ENCODE data around the gene KCTD19. TPM values are rescaled to one million over a fixed set of nuclear protein-coding genes. Genes with fewer than 3 reads are reported as not detected.

KCTD19 gene
- total RNA-seq, 1 experiment from 2014 or later, result 1.1 TPM

- Mint-ChIP-seq H3K4me3 (no peak overlapping the region), H3K9me3 (no peaks in the 10 kb centered on the region), H3K27me3 (ENCODE audit: low read depth) (peaks cover 9% of the 10 kb centered on the region), H3K36me3 (no peaks in the 10 kb centered on the region), H3K27ac (no peak overlapping the region), H3K4me1 (no peaks in the 10 kb centered on the region)
- ChIA-PET POLR2A (interaction anchor here (0.6 to 1.3 kb wide), 4 partner anchors 18 to 147 kb away, joined by 3 to 6 read pairs (median 4); no protein-coding TSS in a partner anchor), CTCF (interaction anchor here (0.5 to 4.0 kb wide), 77 partner anchors 11 to 850 kb away, joined by 3 to 92 read pairs (median 4); partner anchors contain the start of genes ATP6V0D1, CES3, ELMO3 and EXOC3L1)
- ATAC-seq (peak; percentile 94), DNase-seq (ENCODE audit: low spot score) (peak; percentile 84)
- TF ChIP-seq ZNF423 (CRISPR knock-in tag; IDR thresholded peaks at IDR 0.05) (peak; percentile 65; the same call in 1 of the 2 replicates), JUN (CRISPR knock-in tag; IDR thresholded peaks at IDR 0.05) (no peak), E2F4 (CRISPR knock-in tag; IDR thresholded peaks at IDR 0.05; ENCODE audit: borderline replicate concordance, low read depth) (no peak), CTCF (IDR thresholded peaks at IDR 0.05) (peak; percentile 58), TCF7 (CRISPR knock-in tag; IDR thresholded peaks at IDR 0.05; ENCODE audit: low read depth) (no peak), SP1 (CRISPR knock-in tag; conservative IDR thresholded peaks at IDR 0.05) (no peak), KAT7 (CRISPR knock-in tag; IDR thresholded peaks at IDR 0.05; ENCODE audit: borderline replicate concordance) (no peak), EMX1 (CRISPR knock-in tag; IDR thresholded peaks at IDR 0.05) (no peak), PRDM15 (CRISPR knock-in tag; IDR thresholded peaks at IDR 0.05) (no peak), ATF1 (CRISPR knock-in tag; IDR thresholded peaks at IDR 0.05) (no peak), NR3C1 (CRISPR knock-in tag; conservative IDR thresholded peaks at IDR 0.05; ENCODE audit: low read depth) (no peak), MXD4 (CRISPR knock-in tag; IDR thresholded peaks at IDR 0.05; ENCODE audit: borderline replicate concordance) (no peak), FOXJ3 (CRISPR knock-in tag; IDR thresholded peaks at IDR 0.05; ENCODE audit: borderline replicate concordance) (no peak)
These were observed 41.6 kb downstream of the KCTD19 start for GRCh38 chr16:67284699-67285646.

GRCh38 chr16:67283826-67284555, 42.5 kb downstream of the KCTD19 start:
- no peak overlapping the region for H3K27ac Mint-ChIP-seq
- ATAC-seq, result no peak
- ChIA-PET POLR2A (interaction anchor here (0.7 to 1.3 kb wide), 3 partner anchors 36 to 116 kb away, joined by 3 to 4 read pairs (median 3); no protein-coding TSS in a partner anchor), CTCF (interaction anchor here (0.5 to 4.0 kb wide), 74 partner anchors 11 to 849 kb away, joined by 3 to 92 read pairs (median 4); partner anchors contain the start of genes ATP6V0D1, CES3, ELMO3 and EXOC3L1)
- DNase-seq (ENCODE audit: low spot score), result no peak
- H3K9me3 Mint-ChIP-seq, result no peaks in the 10 kb centered on the region
- H3K36me3 Mint-ChIP-seq, result no peaks in the 10 kb centered on the region
- H3K4me1 Mint-ChIP-seq, result no peaks in the 10 kb centered on the region
- H3K4me3 Mint-ChIP-seq, result no peak overlapping the region
- H3K27me3 Mint-ChIP-seq (ENCODE audit: low read depth), result peaks cover 12% of the 10 kb centered on the region
- TF ChIP-seq ATF3 (CRISPR knock-in tag; conservative IDR thresholded peaks at IDR 0.05) (no peak), ZNF425 (CRISPR knock-in tag; conservative IDR thresholded peaks at IDR 0.05) (no peak), ZNF416 (CRISPR knock-in tag; IDR thresholded peaks at IDR 0.05) (no peak), FOXP1 (CRISPR knock-in tag; IDR thresholded peaks at IDR 0.05; ENCODE audit: borderline replicate concordance) (no peak), ERG (CRISPR knock-in tag; IDR thresholded peaks at IDR 0.05) (no peak), NR3C1 (CRISPR knock-in tag; conservative IDR thresholded peaks at IDR 0.05; ENCODE audit: low read depth) (no peak)

All from WTC11 (cell line).